Measurements from ENCODE around the gene SUGCT. TPM values are rescaled to one million over a fixed set of nuclear protein-coding genes. Genes with fewer than 3 reads are reported as not detected.

The SUGCT gene
- total RNA-seq = 10.0 and 14.1 TPM in 2 replicates

GRCh38 chr7:40134428-40135316, at the start of gene SUGCT, which contains the start of gene MPLKIP:
Gene SUGCT, plus strand, starts transcription at chr7:40135005.
Gene MPLKIP, minus strand, starts transcription at chr7:40134622. Its CDS starts 55 bp downstream, at chr7:40134567.

Small RNA genes lying within 50 kb of the gene (small RNA-seq; reads per million reads assigned to genes)
- gene AC006023.1 (not detected), gene AC006023.2 (not detected)

Other genes starting within 250 kb of the SUGCT start
- gene CDK13, start 184.7 kb upstream of the SUGCT start, total RNA-seq = 91.2 and 98.8 TPM in 2 replicates
- 10.9 and 19.9 TPM in 2 replicates for gene MPLKIP, start 383 bp upstream of the SUGCT start, total RNA-seq

Data from hair follicle dermal papilla cell (primary cell).